H1 (cell line): ENCODE results near the gene IGFALS.

Experiments
- CTCF ChIP-seq, 3 experiments: IDR thresholded peaks; 1 replicate in 2 of 3; 2 replicates in 1 of 3; pipeline versions ENCODE4 v1.5.1 to v1.6.1; 2011; ENCODE audit warnings: low read length in 3 of 3, mild to moderate bottlenecking in 3 of 3, inconsistent platforms in 2 of 3, low read depth in 1 of 3, moderate library complexity in 1 of 3; ENCODE audit not compliant: insufficient read depth in 1 of 3; ENCODE audit errors: control extremely low read depth in 1 of 3
- EZH2 ChIP-seq: fragments of 200-600 bp; sonication (generic); IDR thresholded peaks from 2 replicates; pipeline ENCODE4 v1.7.1; 2012; ENCODE audit warnings: low read depth, mild to moderate bottlenecking, moderate library complexity, low read length, inconsistent platforms; ENCODE audit not compliant: severe bottlenecking

GRCh38 chr16:1820096-1820945 lies 26.8 kb upstream of the IGFALS start:
- TF ChIP-seq EZH2 (no peak), CTCF (IDR thresholded peaks at IDR 0.05; ENCODE audit: control extremely low read depth in 1 of 3, insufficient read depth in 1 of 3, low read depth in 1 of 3, low read length in 3 of 3) (no peak)
